Mucosa of rectum (tissue), 2 donors: ENCODE data around the gene CHRNA3.

ENCODE experiments used
- H3K27ac ChIP-seq, 2 donors: one replicate each; pipeline ENCODE4 v1.7.0; 2013; ENCODE audit warnings: inconsistent platforms in 2 of 2, low read depth in 2 of 2, low read length in 2 of 2
- H3K27me3 ChIP-seq, 2 donors: one replicate each; pipeline ENCODE4 v1.7.0; 2013; ENCODE audit warnings: low read length in 2 of 2; ENCODE audit not compliant: control insufficient read depth in 2 of 2, insufficient read depth in 2 of 2
- H3K36me3 ChIP-seq, 2 donors: one replicate each; pipeline ENCODE4 v1.7.0; 2013; ENCODE audit warnings: low read length in 2 of 2; ENCODE audit not compliant: control insufficient read depth in 2 of 2, insufficient read depth in 2 of 2
- H3K4me1 ChIP-seq, 2 donors: one replicate each; pipeline ENCODE4 v1.7.0; 2013; ENCODE audit warnings: low read length in 2 of 2, mild to moderate bottlenecking in 1 of 2; ENCODE audit not compliant: control insufficient read depth in 2 of 2, insufficient read depth in 2 of 2
- H3K4me3 ChIP-seq, 2 donors: one replicate each; pipeline ENCODE4 v1.7.0; 2013; ENCODE audit warnings: low read length in 2 of 2
- H3K9ac ChIP-seq, 2 donors: one replicate each; pipeline ENCODE4 v1.7.0; 2013; ENCODE audit warnings: low read length in 2 of 2, low read depth in 1 of 2, mild to moderate bottlenecking in 1 of 2
- H3K9me3 ChIP-seq, 2 donors: one replicate each; pipeline ENCODE4 v1.7.0; 2013; ENCODE audit warnings: low read length in 2 of 2; ENCODE audit not compliant: control insufficient read depth in 2 of 2
- donor health status: healthy.
- donor health status: Normal muscosa, but diverticular disease.

Gene CHRNA3

GRCh38 chr15:78627348-78627747, 6.6 kb upstream of the CHRNA3 start:
- no peaks in the 10 kb centered on the region for H3K36me3 ChIP-seq
- H3K27ac ChIP-seq: no peak overlapping the region
- no peak overlapping the region for H3K9ac ChIP-seq
- no peaks in the 10 kb centered on the region for H3K4me1 ChIP-seq
- H3K27me3 ChIP-seq: peaks cover 8 to 15% of the 10 kb centered on the region in 2 donors
- no peaks in the 10 kb centered on the region for H3K9me3 ChIP-seq
- H3K4me3 ChIP-seq: no peak overlapping the region

DNA sequence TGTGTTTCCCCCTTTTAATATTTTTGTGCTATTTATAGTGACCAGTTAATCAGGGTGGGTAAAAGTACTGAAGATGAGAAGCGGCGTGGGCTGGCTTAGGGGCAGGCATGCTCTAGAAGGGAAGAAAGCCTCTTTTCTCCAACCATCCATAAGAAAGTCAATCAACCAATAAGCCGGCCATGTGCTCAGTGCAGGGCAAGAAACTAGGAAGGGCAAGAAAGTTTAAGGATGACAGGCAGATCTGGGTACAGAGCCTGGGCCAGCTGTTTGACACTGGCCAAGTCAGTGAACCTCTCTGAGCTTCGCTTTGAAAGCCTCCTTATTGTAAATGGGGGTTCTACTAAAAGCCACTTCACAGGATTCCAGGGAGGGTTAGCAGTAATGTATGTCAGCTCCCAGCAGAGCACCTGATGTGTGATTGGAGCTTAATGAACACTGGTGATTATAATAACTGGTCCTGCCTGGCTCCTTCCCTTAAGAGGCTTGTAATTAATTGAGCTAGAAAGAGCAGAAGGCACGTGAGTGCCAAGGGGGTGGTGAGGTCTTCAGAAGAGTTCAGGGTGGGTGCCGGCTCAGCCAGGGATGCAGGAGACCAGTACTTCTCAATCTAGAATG, 5.7 kb upstream of the CHRNA3 start:
- Histone ChIP-seq H3K36me3 (no peaks in the 10 kb centered on the region), H3K9me3 (no peaks in the 10 kb centered on the region), H3K27ac (no peak overlapping the region), H3K4me1 (no peaks in the 10 kb centered on the region), H3K9ac (no peak overlapping the region), H3K4me3 (no peak overlapping the region), H3K27me3 (peaks cover 14 to 19% of the 10 kb centered on the region in 2 donors)

GRCh38 chr15:78625606-78626280, 4.9 kb upstream of the CHRNA3 start:
- H3K36me3 ChIP-seq: no peaks in the 10 kb centered on the region
- no peak overlapping the region for H3K4me3 ChIP-seq
- H3K9me3 ChIP-seq: no peaks in the 10 kb centered on the region
- H3K4me1 ChIP-seq: no peaks in the 10 kb centered on the region
- no peak overlapping the region for H3K9ac ChIP-seq
- H3K27ac ChIP-seq: no peak overlapping the region
- H3K27me3 ChIP-seq: peaks cover 14 to 19% of the 10 kb centered on the region in 2 donors

DNA sequence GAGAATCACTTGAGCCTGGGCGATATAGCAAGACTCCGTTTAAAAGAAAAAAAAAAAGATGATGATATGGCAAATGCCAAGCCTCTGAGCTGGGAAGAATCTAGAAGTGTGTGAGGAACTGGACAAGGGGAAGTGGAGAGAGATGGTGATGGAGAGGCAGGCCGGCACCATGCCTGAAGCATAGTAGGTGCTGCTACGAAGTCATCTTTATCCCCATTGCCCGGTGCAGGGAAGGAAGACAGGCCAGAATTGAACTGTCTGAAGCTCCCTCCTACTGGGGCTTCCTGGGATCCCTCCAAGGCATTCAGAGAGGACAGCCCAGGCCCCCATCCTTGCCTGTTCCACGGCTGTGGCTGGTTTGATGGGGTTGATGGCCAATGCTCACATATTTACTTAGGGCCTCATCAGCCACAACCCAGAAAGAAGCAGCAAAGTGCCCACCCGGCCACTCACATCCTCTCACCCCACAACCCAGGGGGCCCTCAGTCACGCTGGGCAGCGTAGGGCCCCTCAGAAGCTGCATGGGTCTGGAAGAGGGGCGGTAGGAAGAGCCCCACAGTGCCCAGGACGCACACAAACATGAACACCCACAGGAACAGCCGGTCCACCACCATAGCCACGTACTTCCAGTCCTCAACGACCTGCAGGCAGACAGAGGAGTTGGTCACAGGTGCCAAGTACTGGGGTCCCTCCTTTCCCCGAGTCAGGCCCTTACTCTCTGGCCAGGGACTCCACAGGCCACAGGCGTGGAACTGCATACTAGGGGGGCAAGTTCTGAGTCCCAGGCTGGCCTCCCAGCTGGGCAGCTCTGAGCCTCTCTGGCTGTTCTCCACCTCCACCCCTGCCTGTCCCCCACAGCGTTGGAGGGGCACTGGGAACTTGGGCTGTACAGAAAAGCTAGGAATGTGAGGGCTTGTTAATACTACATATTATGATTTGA, 4.1 kb upstream of the CHRNA3 start:
- Histone ChIP-seq H3K27me3 (peaks cover 19 to 21% of the 10 kb centered on the region in 2 donors), H3K4me1 (no peaks in the 10 kb centered on the region), H3K4me3 (no peak overlapping the region), H3K9ac (no peak overlapping the region), H3K27ac (no peak overlapping the region), H3K9me3 (no peaks in the 10 kb centered on the region), H3K36me3 (no peaks in the 10 kb centered on the region)

DNA sequence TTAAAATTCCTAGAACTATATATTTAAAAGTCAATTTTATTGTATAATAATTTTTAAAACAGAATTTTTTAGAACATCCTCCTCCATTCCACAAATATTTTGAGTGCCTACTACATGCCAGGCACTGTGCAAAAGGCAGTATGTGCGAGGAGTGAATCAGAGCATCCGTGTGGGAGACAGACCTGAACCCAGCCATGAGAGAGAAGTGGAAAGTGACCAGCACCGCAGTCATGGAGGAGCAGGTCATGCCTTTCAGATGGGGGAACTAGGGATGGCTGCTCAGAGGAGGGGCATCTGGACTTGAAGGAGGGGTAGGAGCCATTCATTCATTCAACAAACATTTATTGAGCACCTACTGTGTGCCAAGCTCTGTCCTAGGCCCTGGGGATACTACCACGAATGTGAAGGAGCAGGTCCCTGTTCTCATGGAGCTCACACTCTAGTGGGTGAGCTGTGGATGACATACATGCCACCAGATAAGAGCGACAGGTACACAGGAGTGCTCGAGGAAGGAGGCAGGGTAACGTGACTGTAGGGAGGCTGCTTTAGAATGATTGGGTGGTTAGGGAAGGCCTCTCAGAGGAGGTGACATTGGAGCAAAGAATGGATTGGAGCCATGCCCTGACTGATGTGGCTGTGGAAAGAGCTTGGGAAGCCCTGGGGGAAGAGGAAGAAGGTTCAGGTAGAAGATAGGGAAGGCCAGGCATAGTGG, 3.1 kb upstream of the CHRNA3 start:
- no peaks in the 10 kb centered on the region for H3K9me3 ChIP-seq
- H3K4me1 ChIP-seq: no peaks in the 10 kb centered on the region
- no peak overlapping the region for H3K27ac ChIP-seq
- no peak overlapping the region for H3K9ac ChIP-seq
- peaks cover 25 to 29% of the 10 kb centered on the region in 2 donors for H3K27me3 ChIP-seq
- H3K4me3 ChIP-seq: no peak overlapping the region
- no peaks in the 10 kb centered on the region for H3K36me3 ChIP-seq

- Histone ChIP-seq H3K9ac (no peak overlapping the region), H3K4me1 (no peaks in the 10 kb centered on the region), H3K27ac (no peak overlapping the region), H3K4me3 (no peak overlapping the region), H3K36me3 (no peaks in the 10 kb centered on the region), H3K27me3 (peaks cover 25 to 33% of the 10 kb centered on the region in 2 donors), H3K9me3 (no peaks in the 10 kb centered on the region)
Observed at GRCh38 chr15:78621810-78622402, 1.1 kb upstream of the CHRNA3 start.

- Histone ChIP-seq H3K4me3 (peak overlapping the region; percentile 20 to 27), H3K27ac (no peak overlapping the region), H3K27me3 (peaks cover 21 to 33% of the 10 kb centered on the region in 2 donors), H3K36me3 (no peaks in the 10 kb centered on the region), H3K4me1 (no peaks in the 10 kb centered on the region), H3K9ac (no peak overlapping the region), H3K9me3 (no peaks in the 10 kb centered on the region)
Observed at GRCh38 chr15:78620021-78620526, 722 bp downstream of the CHRNA3 start.

DNA sequence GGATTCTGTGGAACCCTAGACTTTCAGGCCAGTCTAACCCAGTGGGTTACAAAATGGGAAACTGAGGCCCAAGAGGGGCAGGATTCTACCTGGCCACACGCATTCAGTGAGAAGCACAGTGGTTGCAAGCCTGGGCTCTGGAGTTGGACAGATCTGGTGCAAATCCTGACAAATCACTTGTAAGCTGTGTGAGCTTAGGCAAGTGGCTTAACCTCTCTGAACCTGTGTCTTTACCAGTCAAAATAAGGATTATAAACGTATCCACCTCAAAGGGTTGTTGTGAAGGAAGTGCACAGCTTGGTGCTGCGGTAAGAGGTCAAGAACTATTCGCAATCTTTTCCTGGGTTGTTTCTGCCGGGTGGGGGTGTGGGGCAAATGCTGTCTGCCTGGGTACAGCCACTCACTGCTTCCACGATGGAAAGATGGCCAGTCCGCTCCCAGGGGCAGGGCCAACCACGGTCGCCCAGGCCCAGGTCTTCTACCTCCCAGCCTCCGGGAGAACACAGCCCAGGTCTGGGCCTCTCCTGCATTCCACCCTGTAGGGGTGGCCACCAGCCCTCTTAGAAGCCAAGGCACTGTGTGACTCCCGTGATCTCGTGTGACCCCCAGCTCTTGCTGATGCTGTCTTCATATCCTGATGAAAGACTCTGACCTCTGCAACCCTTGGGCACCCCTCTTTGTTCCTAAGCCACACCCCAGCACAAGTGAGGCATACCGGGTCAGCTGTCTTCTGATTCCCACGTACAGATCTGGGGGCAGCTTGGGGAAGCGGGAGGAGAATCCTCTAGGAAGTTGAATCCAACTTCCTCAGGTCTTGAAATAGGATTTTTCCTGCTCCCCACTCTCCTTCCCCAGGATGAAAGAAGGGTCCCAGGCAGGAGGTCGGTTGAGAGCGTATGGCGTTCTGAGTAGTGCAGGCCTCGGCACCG, 1.5 kb downstream of the CHRNA3 start:
- no peak overlapping the region for H3K9ac ChIP-seq
- no peaks in the 10 kb centered on the region for H3K4me1 ChIP-seq
- H3K36me3 ChIP-seq: no peaks in the 10 kb centered on the region
- no peak overlapping the region for H3K27ac ChIP-seq
- peak overlapping the region in 1 of 2 donors; percentile 27 for H3K4me3 ChIP-seq
- peaks cover 20 to 33% of the 10 kb centered on the region in 2 donors for H3K27me3 ChIP-seq
- no peaks in the 10 kb centered on the region for H3K9me3 ChIP-seq
